Small intestine (tissue), 7 donors: ENCODE measurements around the gene BLVRA. TPM values are rescaled to one million over a fixed set of nuclear protein-coding genes. Genes with fewer than 3 reads are reported as not detected.
"Not testable (repeated sequence)": the region's sequence is repeated elsewhere in the genome, so short reads cannot be mapped to it uniquely, and the experiment has no call there.

Experiments
- DNase-seq, 2 donors: peaks; one replicate each; pipeline versions ENCODE4 v3.0.0 to v3.0.0-alpha.2; 2013
- FAIRE-seq: peaks from 2 replicates; lab custom pipeline; 2012; peaks lifted over from hg19 to GRCh38; lab: Jason Lieb, UNC
- H3K27ac ChIP-seq, 3 donors: one replicate each; pipeline ENCODE4 v1.5.1; 2013; ENCODE audit warnings: low read length in 2 of 3, mild to moderate bottlenecking in 2 of 3, control low read depth in 1 of 3, inconsistent platforms in 1 of 3, low read depth in 1 of 3, moderate library complexity in 1 of 3
- H3K27me3 ChIP-seq, 3 donors: one replicate each; pipeline ENCODE4 v1.6.1; 2013; ENCODE audit warnings: low read length in 3 of 3, inconsistent platforms in 1 of 3; ENCODE audit not compliant: control insufficient read depth in 3 of 3, insufficient read depth in 3 of 3
- H3K36me3 ChIP-seq, 3 donors: one replicate each; pipeline ENCODE4 v1.6.1; 2013; ENCODE audit warnings: low read length in 3 of 3, inconsistent platforms in 1 of 3, low read depth in 1 of 3, mild to moderate bottlenecking in 1 of 3, moderate library complexity in 1 of 3; ENCODE audit not compliant: control insufficient read depth in 3 of 3, insufficient read depth in 2 of 3
- H3K4me1 ChIP-seq, 3 donors: one replicate each; pipeline ENCODE4 v1.6.1; 2013; ENCODE audit warnings: low read length in 2 of 3, inconsistent platforms in 1 of 3, low read depth in 1 of 3, mild to moderate bottlenecking in 1 of 3, moderate library complexity in 1 of 3; ENCODE audit not compliant: control insufficient read depth in 3 of 3, insufficient read depth in 2 of 3
- H3K4me3 ChIP-seq, 3 donors: one replicate each; pipeline ENCODE4 v1.5.1; 2013; ENCODE audit warnings: low read length in 3 of 3, control low read depth in 1 of 3, inconsistent platforms in 1 of 3, low read depth in 1 of 3, mild to moderate bottlenecking in 1 of 3, moderate library complexity in 1 of 3
- H3K9me3 ChIP-seq, 2 donors: one replicate each; pipeline ENCODE4 v1.6.1; 2013; ENCODE audit warnings: low read depth in 1 of 2, low read length in 1 of 2; ENCODE audit not compliant: control insufficient read depth in 2 of 2, insufficient read depth in 1 of 2
- WGBS, 3 donors: extraction: QIAGEN DNeasy Blood & Tissue Kit; methylation state at CpG; one replicate each; pipeline ENCODE4 v1.1.7; 2013; 5-methylcytosine and 5-hydroxymethylcytosine counted together
- polyA plus RNA-seq, 4 donors: library from polyadenylated mRNA; stranded (reverse) in 3 of 4; unstranded in 1 of 4; fragments of 200-250 nt in 3 of 4; fragments of 120-200 nt in 1 of 4; gene quantifications; one replicate each; pipeline versions ENCODE4 v1.2.1 to v1.2.3, GENCODE V29; 2013
- donor health status: healthy with polysubstance abuse.
- donor health status: control.
- donor health status: control.
- donor health status: Bipolar disorder and iron deficiency.
- donor health status: healthy.

BLVRA gene
- polyA plus RNA-seq, 4 donors, result 3.4 to 22.2 (median 15.4) TPM

DNA sequence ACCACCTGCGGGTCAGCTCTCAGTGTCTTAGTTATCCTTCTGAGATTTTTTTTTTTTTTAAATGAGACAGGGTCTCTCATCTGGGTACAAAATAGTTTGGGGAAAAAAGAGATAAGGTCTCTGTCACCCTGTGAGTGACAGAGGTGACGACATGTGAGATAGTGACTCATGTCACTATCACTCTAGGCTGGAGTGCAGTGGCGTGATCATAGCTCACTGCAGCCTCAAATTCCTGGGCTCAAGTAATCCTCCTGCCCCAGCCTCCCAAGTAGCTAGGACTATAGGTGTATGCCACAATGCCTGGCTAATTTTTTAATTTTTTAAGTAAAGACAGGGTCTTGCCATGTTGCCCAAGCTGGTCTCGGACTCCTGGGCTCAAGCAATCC lies 10.4 kb downstream of the BLVRA start:
- FAIRE-seq (no peak), DNase-seq (no peak)
- no peaks in the 10 kb centered on the region for H3K9me3 ChIP-seq
- no peak overlapping the region for H3K27ac ChIP-seq
- H3K4me1 ChIP-seq, result peaks cover 0 to 7% (median 6%) of the 10 kb centered on the region in 3 donors
- 80 to 92% (median 88%) methylated on average over 4 of the region's 4 CpGs for WGBS, 3 donors
- no peak overlapping the region for H3K4me3 ChIP-seq
- H3K27me3 ChIP-seq, result peaks cover 0 to 3% (median 0%) of the 10 kb centered on the region in 3 donors
- peaks cover 0 to 2% (median 0%) of the 10 kb centered on the region in 3 donors for H3K36me3 ChIP-seq

DNA sequence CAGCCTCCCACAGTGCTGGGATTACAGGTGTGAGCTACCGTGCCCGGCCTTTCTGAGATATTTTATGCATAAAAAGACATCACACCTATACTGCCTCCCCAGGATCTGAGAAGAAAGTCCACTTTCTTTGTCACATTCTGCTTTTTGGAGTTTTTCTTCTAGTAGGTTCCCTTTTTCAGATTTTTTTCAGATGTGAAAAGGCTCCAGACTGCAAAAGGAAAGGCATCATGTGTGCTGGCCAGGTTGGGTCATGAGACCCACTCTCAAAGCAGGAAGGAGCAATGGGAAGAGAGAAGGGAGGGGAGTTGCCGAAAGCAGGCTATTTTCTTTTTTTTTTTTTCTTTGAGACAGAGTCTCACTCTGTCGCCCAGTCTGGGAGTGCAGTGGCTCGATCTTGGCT lies 10.8 kb downstream of the BLVRA start:
- H3K9me3 ChIP-seq, result no peaks in the 10 kb centered on the region
- H3K4me3 ChIP-seq, result no peak overlapping the region
- FAIRE-seq, result no peak
- no peak for DNase-seq
- WGBS, 3 donors, result 89 to 95% (median 92%) methylated on average over 5 of the region's 5 CpGs
- peaks cover 0 to 2% (median 0%) of the 10 kb centered on the region in 3 donors for H3K36me3 ChIP-seq
- H3K4me1 ChIP-seq, result peaks cover 0 to 7% (median 6%) of the 10 kb centered on the region in 3 donors
- H3K27ac ChIP-seq, result no peak overlapping the region
- peaks cover 0 to 3% (median 0%) of the 10 kb centered on the region in 3 donors for H3K27me3 ChIP-seq

DNA sequence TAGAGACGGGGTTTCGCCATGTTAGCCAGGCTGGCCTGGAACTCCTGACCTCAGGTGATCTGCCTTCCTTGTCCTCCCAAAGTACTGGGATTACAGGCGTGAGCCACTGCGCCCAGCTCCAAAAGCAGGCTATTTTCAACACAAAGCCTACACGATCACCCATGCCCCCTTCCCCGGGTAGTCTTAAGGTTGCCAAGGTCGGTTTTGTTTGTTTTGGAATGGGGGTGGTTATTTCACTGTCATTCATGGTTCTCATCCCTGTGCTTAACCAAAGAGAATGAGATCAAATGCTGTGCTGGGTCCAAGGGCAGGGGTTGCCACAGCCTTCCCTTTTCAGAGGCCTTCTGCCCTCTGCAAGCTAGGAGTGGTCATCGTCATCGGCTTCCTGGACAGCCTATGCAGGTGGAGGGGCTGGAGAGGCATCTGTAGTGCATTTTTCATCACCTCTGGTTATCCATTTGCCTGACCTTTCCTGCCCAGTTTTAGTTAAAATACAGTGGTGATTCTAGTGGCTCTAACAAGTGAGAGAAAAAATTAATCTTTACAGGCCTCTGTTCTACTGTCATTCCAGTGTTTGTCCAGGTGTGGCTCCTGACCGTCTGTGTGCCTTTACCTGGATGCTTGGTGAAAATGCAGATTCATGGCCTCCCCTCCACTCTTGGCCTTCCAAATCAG lies 11.4 kb downstream of the BLVRA start:
- 80 to 85% (median 83%) methylated on average over 10 of the region's 10 CpGs for WGBS, 3 donors
- DNase-seq (no peak), FAIRE-seq (no peak)
- H3K36me3 ChIP-seq, result peaks cover 0 to 2% (median 0%) of the 10 kb centered on the region in 3 donors
- H3K4me1 ChIP-seq, result peaks cover 0 to under 1% (median under 1%) of the 10 kb centered on the region in 3 donors
- H3K4me3 ChIP-seq, result no peak overlapping the region
- no peak overlapping the region for H3K27ac ChIP-seq
- H3K27me3 ChIP-seq, result no peaks in the 10 kb centered on the region
- H3K9me3 ChIP-seq, result no peaks in the 10 kb centered on the region

GRCh38 chr7:43771128-43771527 lies 12.6 kb downstream of the BLVRA start:
- WGBS, 3 donors, result 54 to 67% (median 57%) methylated on average over 3 of the region's 3 CpGs
- H3K4me3 ChIP-seq, result no peak overlapping the region
- H3K36me3 ChIP-seq, result peaks cover 0 to 2% (median 0%) of the 10 kb centered on the region in 3 donors
- H3K4me1 ChIP-seq, result no peaks in the 10 kb centered on the region
- DNase-seq (no peak), FAIRE-seq (no peak)
- H3K27ac ChIP-seq, result no peak overlapping the region
- H3K9me3 ChIP-seq, result no peaks in the 10 kb centered on the region
- H3K27me3 ChIP-seq, result no peaks in the 10 kb centered on the region

- 64 to 79% (median 74%) methylated on average over 3 of the region's 3 CpGs for WGBS, 3 donors
- Histone ChIP-seq H3K4me1 (no peaks in the 10 kb centered on the region), H3K36me3 (peaks cover 0 to 2% (median 0%) of the 10 kb centered on the region in 3 donors), H3K27me3 (no peaks in the 10 kb centered on the region), H3K27ac (no peak overlapping the region), H3K9me3 (no peaks in the 10 kb centered on the region), H3K4me3 (no peak overlapping the region)
- FAIRE-seq (no peak), DNase-seq (no peak)
Measured at GRCh38 chr7:43771573-43771972, 13.1 kb downstream of the BLVRA start.

GRCh38 chr7:43773268-43773667 lies 14.8 kb downstream of the BLVRA start:
- FAIRE-seq, H3K27ac ChIP-seq, H3K4me3 ChIP-seq, H3K4me1 ChIP-seq, H3K27me3 ChIP-seq, H3K36me3 ChIP-seq, H3K9me3 ChIP-seq, DNase-seq: not testable (repeated sequence)
- 93 to 96% (median 96%) methylated on average over 4 of the region's 6 CpGs for WGBS, 3 donors

DNA sequence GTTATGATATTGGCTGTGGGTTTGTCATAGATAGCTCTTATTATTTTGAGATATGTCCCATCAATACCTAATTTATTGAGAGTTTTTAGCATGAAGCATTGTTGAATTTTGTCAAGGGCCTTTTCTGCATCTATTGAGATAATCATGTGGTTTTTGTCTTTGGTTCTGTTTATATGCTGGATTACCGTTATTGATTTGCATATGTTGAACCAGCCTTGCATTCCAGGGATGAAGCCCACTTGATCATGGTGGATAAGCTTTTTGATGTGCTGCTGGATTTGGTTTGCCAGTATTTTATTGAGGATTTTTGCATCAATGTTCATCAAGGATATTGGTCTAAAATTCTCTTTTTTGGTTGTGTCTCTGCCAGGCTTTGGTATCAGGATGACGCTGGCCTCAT lies 16.8 kb downstream of the BLVRA start:
- H3K4me3 ChIP-seq, H3K9me3 ChIP-seq, H3K4me1 ChIP-seq, H3K36me3 ChIP-seq, H3K27me3 ChIP-seq, DNase-seq, H3K27ac ChIP-seq, FAIRE-seq: not testable (repeated sequence)
- WGBS, 3 donors, result 93 to 99% (median 98%) methylated on average over 1 to 2 of the region's 2 CpGs

GRCh38 chr7:43778293-43779044 lies 20.0 kb downstream of the BLVRA start:
- H3K4me3 ChIP-seq, H3K36me3 ChIP-seq, H3K27me3 ChIP-seq, H3K9me3 ChIP-seq, H3K27ac ChIP-seq, DNase-seq, H3K4me1 ChIP-seq, FAIRE-seq: not testable (repeated sequence)
- WGBS, 3 donors, result 74 to 88% (median 86%) methylated on average over 15 of the region's 18 CpGs
